ENCODE data around the gene IL25.
"Not testable (repeated sequence)": the region's sequence is repeated elsewhere in the genome, so short reads cannot be mapped to it uniquely, and the experiment has no call there.

Gene IL25
- total RNA-seq = 0 to 1.1 (median 0) reads per million in 17 experiments

DNA sequence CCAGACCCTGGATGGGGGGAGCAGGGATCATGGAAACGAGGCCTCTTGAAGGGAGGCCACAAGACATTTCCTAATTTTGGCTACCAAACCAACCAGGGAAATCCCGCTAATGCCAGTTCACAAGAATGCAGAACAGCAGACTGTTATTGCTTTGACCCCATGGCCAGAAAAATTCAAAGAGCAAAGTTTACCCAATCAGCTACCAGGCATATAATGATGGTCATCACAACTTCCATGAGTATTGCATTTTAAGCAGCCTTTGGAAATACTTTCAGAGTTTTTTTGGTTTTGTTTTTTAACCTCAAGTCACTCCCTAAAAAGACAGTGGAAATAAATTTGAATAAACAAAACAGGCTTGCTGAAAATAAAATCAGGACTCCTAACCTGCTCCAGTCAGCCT is at the start of gene IL25:
IL25 (plus strand) TSS at position 301 of the 400 bp plus-strand sequence.
- DNase-seq = no peak

DNA sequence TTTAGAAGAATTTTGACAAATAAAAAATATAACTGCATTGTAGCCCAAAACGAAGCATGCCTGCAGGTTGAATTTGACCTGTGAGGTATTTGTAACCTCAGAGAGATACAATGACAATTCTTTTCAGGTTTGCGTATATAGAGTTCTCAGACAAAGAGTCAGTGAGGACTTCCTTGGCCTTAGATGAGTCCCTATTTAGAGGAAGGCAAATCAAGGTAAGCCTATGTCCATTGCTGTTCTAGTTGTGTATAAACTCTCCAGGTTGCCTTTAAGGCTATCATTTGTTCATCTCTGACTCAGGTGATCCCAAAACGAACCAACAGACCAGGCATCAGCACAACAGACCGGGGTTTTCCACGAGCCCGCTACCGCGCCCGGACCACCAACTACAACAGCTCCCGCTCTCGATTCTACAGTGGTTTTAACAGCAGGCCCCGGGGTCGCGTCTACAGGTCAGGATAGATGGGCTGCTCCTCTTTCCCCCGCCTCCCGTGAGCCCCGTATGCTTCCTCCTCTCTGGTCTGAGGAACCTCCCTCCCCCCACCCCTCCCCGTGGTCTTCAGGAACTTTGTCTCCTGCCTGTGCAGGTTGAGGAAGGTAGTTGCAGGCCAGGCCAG is 48.7 kb upstream of the IL25 start:
- DNase-seq = no peak

DNA sequence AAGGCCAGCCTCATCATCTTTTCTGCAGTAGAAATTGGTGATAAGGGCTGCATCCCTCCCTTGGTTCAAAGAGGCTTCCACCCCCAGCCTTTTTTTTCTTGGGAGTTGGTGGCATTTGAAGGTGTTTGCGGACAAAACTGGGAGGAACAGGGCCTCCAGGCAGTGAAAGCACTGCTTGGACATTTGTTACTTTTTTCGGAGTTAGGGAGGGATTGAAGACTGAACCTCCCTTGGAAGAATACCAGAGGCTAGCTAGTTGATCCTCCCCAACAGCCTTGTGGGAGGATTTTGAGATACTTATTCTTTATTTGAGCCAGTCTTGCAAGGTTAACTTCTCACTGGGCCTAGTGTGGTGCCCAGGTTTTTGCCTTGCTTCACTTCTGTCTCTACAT is 48.2 kb upstream of the IL25 start:
- no peak for DNase-seq

DNA sequence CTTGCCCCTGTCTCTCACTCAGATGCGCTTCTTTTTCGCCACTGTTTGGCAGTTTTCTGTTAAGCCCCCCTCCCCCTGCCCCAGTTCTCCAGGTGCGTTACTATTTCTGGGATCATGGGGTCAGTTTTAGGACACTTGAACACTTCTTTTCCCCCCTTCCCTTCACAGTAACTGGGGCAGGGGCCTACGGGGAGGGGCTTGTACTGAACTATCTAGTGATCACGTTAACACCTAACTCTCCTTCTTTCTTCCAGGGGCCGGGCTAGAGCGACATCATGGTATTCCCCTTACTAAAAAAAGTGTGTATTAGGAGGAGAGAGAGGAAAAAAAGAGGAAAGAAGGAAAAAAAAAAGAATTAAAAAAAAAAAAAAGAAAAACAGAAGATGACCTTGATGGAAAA is 47.6 kb upstream of the IL25 start:
- DNase-seq = no peak

DNA sequence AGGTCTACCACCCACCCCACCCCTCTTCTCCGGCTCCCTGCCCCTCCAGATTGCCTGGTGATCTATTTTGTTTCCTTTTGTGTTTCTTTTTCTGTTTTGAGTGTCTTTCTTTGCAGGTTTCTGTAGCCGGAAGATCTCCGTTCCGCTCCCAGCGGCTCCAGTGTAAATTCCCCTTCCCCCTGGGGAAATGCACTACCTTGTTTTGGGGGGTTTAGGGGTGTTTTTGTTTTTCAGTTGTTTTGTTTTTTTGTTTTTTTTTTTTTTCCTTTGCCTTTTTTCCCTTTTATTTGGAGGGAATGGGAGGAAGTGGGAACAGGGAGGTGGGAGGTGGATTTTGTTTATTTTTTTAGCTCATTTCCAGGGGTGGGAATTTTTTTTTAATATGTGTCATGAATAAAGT is 46.9 kb upstream of the IL25 start:
- not testable (repeated sequence) for DNase-seq

DNA sequence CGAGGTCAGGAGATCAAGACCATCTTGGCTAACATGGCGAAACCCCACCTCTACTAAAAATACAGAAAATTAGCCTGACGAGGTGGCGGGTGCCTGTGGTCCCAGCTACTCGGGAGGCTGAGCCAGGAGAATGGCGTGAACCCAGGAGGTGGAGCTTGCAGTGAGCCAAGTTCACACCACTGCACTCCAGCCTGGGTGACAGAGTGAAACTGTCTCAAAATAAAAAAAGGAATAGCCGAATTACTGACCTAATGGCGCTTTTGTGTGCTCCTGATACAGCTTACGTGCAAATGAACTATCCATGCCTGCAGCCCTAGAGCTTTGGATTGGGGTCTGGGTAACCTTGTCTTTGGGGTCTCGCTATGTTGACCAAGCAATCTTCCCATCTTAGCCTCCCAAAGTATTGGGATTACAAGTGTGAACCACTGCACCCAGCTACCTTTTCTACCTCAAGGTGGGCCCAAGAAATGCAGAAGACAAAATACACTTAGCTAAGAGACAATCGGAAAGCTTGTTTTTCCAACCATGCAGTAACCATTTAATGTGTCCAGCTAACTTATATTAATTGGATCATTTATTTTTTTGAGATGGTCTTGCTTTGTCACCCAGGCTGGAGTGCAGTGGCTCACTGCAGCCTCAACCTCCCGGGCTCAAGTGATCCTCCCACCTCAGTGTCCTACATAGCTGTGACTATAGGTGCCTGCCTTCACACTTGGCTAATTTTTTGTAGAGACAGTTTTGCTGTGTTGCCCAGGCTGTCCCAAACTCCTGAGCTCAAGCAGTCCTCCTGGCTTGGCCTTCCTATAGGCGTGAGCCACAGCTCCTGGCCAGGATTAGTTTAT is 45.9 kb upstream of the IL25 start:
- no peak for DNase-seq

DNA sequence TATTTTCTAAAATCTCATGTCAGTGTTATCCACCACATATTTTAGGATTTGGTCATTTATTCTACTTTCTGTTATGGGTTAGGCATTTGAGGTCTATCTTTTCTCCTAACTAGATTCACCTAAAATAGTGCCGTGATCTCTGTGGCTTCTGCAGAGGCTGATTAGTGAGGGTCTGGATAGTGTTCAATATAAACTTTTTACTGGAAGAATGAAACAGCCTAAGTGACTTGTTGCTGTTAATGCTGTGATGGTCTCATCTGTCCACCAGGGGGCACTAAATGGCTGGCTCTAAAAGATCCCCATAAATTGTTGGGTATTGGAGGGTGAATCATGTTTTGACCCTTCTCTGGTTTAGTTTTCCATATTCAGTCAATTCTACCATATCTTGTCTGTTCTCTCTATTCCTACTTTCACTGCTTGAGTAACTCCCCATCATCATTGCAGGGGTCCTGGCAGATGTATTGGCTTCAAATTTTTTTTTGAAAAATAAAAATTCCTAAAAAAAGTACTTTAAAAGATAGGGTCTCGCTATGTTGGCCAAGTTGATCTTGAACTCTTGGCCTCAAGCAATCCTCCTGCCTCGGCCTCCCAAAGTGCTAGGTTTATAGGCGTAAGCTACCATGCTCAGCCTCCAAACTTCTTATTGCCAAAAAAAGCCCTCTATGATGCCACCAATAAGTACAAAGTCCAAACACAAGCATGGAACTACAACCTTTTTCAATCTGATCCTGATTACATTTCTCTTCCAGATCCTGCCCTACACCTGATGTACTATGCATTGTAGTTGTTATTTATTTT is 44.5 kb upstream of the IL25 start:
- peak; percentile 76 to 84 (median 81) for DNase-seq

DNA sequence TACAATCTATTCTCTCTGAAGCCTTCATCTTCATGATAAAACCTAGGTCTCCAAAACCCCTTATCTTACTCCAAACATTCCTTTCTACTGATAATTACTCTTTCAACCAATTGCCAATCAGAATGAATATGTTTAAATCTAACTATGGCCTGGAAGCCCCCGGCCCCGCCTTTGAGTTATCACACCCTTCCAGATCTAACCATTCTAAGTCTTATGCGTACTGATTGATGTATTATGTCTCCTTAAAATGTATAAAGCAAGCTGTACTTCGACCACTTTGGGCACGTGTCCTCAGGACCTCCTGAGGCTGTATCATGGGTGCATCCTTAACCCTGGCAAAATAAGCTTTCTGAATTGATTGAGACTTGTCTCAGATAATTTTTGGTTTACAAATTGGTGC is 37.0 kb upstream of the IL25 start:
- DNase-seq = no peak

DNA sequence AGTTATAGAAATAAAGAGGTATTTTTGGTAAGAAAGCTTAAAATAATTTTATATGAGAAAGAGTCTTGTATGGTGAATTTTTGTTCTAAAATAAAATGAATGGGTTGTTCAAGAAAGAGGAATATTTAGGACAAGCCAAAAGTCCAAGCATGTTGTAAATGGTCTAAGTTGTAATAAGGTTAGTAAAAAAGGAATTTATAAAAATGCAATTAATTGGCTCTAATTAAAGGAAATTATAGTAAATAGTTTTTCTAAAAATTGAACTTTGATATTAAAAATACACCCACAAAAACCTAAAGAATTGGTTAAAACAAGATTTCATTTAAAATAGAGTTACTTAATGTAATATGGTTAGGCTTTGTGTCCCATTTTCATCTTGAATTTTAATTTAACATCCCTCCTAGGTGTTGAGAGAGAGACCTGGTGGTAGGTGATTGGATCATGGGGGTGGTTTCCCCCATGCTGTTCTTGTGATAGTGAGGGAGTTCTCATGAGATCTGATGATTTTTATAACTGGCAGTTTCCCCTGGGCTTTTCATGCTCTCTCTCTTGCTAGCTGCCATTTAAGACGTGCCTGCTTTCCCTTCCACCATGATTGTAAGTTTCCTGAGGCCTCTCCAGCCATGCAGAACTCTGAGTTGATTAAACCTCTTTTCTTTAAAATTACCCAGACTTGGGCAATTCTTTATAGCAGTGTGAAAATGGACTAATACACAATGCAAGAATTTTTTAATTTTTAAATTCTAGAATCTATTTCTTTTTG is 32.9 kb upstream of the IL25 start:
- DNase-seq = no peak

DNA sequence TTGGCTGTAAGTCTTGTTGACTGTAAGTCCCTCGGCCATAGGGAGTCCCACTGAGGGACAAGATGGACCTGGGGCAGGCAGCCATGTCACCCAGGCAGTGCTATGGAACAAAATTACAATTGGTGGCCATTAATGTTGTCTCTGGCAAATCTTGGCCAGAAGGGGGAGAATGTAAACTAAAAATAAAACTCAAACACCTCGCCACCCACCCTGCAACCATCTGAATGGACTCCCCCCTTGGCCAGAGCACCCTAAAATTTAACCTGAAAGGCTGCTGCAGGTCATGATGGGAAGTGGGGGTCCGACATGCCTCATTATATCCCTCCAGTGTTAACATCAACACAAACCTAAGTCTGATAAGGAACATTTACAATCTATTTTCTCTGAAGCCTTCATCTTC is 28.1 kb upstream of the IL25 start:
- no peak for DNase-seq

DNA sequence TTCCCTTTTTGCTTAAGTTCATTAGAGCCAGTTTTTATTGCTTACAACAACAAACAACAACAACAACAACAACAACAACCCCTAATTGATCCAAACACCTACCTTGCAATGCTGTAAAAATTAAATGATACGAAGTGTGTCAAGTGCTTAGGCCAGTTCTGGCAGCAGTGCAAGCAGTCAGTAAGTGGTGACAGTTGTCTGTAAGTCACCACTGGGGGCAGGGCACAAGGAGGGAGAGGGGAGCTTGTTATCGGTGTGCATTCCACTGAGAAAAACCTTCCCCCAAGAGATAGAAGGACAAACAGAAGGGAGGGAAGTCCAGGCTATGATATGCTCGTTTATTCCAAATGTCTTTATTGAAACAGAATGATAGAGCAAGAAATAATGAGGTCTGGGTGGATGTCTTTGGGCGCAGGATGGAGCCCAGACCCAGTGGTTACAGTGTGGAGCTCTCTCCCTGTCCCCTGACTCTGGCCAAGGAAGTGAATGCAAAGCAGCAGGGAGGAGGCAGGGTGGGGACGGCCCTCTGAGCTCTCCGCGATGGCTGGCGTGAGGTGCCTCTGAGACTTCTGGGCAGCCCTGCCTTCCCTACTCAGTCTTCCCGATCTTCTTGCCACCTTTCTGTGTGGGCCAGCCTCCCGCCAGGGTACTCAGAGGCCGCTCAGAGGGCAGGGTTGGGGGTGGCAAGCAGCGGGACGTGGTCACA is 26.5 kb upstream of the IL25 start:
- DNase-seq = no peak

DNA sequence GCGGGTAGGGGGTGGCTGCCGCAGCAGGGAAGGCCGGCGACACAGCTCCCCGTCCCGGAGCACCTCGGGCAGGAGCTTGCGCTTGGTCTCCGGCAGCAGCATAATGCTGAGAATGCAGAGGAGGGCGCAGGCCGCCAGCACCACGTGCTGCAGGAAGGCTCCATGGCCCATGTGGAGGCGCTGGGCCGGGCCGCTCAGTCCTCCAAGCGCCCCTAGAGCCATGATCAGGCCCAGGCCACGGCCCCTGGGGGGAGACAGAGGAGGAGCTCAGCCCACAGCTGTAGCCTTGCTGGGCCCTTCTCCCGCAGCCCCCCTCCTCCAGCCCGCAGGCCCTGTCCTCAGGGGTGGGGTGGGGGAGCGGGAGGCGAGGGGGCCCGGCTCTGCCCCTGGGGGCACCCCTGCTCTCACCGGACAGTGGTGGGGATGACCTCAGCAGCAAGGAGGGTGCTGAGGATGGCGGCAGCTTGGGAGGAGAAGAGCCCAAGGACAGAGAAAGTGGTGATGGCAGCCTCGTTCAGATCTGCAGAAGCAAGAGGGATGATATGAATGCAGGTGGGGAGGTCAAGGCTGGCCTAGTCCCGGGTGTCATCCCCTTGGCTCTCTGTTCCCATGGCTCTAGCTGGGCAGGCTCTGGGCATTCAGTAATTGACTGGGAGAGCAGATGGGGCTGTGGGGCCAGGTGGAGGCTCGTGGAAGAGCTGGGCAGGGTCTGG is 25.8 kb upstream of the IL25 start:
- no peak for DNase-seq

DNA sequence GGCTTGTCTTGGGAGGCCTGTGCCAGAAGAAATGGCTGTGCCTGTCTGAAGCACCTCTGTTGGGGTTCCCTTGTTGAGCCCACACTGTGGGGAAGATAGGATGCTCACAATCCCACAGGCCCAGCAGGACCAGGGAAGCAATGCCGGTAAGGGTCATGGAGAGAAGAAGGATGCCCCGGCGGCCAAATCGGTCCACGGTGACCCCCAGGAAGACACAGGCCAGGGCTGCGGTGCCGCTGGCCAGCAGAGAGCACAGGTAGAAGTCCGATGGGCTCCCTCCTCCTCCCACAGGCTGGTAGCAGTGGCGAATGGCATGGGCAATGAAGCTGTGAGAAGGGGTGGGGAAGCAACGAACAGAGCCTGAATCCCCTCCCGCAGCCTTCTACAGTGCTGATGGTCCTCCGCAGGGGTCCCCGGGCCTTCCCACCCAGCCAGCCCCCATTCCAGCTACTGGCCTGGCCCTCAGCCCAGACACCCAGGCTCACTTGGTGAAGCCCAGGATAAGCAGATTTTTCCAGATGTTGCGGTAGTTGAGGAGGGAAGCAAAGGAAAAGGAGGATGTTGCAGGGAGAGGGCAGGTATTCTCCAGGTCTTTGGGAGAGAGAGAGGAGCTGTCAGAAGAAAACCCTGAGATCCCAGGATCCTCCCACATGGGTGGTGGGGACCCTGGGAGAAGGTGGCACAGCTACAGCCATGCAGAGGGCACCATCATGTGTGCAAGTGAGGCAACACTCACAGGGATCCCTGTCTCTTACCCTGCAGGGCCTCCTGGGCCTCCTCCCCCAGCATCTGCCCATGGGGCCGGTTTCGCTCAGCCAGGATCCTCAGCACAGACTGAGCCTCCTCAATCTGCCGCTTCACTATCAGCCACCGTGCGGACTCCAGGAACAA is 25.0 kb upstream of the IL25 start:
- no peak for DNase-seq

DNA sequence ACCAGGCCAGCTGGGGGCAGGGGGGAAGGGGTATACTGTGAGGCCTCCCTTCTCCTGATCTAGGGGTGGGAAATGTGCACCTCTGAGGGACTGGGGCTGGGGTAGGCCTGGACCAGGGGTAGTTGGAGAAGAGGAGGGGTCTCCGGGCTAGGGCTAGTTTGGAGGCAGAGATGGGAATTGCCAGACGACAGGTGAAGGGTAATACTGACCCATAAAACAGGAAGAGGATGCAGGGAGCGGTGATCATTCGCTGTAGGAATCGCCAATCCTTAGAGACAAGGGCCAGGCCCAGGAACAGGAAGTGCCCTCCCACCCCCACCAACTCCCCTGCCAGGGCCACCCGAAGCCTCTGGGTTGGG is 24.3 kb upstream of the IL25 start:
- DNase-seq = no peak

DNA sequence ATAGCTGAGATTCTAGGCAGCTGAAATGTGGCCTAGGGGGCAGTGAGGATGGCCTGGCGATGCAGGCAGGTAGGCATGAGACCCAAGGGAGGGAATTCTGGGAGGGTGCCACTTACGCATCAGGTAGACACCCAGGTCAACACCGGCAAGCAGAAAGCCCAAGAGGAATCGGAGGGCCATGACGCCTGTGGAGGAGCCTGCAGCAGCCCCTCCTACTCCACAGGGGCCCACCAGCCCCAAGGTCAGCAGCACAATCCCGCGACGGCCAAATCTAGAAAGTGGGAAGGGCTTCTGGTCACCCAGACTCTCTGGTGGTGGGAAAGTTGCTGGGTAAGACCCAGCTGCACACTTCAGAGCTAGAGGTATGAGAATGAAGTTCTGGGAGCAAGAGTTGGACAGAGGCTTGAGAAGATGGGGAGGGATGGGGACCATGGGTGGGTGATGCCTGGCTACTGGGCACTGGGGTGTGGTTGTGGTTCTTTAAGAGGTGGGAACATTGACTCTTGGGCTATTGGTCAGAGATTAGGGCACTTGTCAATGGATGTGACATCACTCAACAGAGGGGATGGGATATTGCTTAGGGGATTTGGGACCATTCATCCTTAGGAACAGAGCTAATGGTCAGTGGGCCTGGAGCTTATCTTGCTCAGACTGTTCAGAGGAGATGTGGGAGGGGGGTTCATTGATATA is 23.3 kb upstream of the IL25 start:
- DNase-seq = no peak

DNA sequence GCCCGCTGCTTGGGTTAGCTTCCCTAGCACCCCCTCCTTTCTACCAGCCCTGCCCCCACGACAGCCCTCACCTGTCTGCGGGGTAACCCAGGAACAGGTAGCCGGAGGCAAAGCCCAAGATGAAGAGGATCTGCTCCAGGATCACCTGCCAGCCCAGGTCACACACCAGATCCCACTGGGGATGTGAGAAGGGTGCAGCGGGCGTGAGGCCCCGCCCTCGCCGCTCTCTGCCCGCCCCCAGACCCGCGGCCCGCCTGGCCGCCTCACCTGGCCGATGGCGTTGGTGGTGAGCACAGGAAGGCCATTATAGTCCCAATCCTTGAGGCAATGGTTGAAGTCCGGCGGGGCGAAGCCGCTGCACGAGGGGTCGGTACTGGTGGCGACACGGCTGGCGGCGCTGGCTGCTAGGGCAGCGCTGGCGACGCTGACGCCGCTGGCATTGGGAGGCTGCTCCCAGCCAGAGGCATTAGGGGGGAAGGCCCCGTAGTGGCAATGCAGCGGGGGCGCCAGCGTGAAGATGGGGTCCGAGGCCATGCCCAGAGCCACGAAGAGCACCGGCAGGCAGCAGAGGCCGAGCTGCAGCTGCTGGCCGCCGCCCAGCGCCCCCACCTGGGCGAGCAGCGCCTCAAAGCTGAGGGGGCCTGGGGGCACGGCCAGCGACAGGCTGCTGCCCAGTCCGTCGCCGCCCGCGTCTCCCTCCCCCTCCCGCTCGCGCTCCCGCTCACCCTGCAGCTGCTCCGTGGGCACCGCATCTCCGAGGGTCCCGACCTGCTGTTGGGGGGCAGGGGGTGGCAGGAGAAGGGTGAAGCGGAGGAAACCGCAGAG is 20.7 kb upstream of the IL25 start:
- peak in 1 of 4 experiments; percentile 6 for DNase-seq

DNA sequence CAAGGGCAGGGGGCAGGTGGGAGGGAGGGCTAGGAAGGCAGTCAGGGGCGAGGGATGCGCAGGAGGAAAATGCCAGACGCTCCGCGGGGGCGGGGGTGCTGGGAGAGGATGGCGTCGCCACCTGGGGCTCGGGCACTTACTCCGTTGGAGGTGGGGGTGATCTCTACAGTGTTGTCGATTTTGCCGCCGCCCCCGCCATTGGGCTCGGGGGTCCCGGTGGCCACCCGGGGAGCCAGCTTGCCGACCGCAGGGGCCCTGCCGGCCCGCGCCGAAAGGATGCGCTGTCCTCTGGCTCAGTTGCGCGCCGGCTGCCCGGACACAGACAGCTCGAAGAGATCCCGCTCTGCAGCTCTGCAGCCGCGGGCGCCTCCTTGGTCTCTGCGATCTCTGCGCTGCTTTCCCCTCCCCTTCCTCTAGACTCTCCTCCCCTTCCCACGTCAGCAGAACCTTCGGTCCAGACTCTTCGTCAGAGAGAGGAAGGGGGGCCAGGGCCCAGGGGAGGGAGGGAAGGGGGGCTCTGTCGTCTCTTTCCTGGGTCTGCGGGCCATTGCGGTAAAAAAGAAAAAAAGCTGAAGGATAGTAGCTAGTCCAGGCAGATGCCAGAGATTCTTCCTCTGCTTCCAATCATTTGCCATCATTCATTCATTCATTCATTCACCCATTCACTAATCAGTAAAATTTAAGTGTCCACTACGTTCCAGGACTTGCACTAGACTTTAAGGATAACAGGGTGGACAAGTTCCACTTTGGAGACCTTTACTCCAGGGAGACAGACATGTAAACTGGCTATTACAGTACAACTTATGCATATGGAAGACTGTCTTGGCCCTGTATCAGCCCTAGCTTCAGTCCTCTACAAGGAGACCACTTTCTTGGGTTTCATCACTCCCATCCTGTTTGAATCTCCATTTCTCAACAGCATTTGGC is 19.8 kb upstream of the IL25 start, which contains the start of gene SLC22A17:
SLC22A17 (minus strand) TSS at position 382 of the 927 bp plus-strand sequence.
- peak; percentile 11 to 49 (median 27) for DNase-seq

DNA sequence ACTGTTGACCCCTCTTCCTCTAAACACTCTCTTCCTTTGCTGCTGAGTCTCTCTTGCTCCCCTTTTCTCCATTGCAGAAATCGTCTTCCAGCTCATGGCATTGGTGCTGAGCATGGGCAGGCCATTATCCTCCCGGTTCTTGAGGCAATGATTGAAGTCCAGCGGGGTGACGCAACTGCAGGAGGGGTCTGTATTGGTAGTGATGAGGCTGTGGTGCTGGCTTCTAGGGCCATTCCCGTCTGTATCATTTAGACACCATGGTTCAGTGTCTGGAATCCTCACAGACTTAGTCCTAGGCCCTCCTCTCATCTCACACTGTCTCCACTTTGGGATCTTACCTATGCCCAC is 19.2 kb upstream of the IL25 start:
- DNase-seq = no peak

Measured in suppressor macrophage (primary cell).